ENCODE measurements around the gene DCAF8. TPM values are rescaled to one million over a fixed set of nuclear protein-coding genes. Genes with fewer than 3 reads are reported as not detected.
A peak's percentile ranks its signal among the peaks of the same experiment; 100 is the strongest.

The DCAF8 gene
- total RNA-seq, 1 donor from 2014 or later: 163 TPM

- peaks cover 7% of the 10 kb centered on the region for H3K36me3 Mint-ChIP-seq (ENCODE audit: unreplicated experiment)
- no peaks in the 10 kb centered on the region for H3K27me3 Mint-ChIP-seq (ENCODE audit: unreplicated experiment)
- H3K27ac Mint-ChIP-seq (ENCODE audit: unreplicated experiment): peak overlapping the region; percentile 14
- no peak for TF ChIP-seq CTCF (IDR thresholded peaks at IDR 0.05)
- DNase-seq (ENCODE audit: extremely low spot score, unreplicated experiment): no peak
- peaks cover 20% of the 10 kb centered on the region for H3K4me1 Mint-ChIP-seq (ENCODE audit: unreplicated experiment)
- no peak overlapping the region for H3K4me3 Mint-ChIP-seq (ENCODE audit: unreplicated experiment)
- H3K9me3 Mint-ChIP-seq (ENCODE audit: unreplicated experiment): no peaks in the 10 kb centered on the region
These were observed 11.3 kb downstream of the DCAF8 start for GRCh38 chr1:160251011-160251410.

DNA sequence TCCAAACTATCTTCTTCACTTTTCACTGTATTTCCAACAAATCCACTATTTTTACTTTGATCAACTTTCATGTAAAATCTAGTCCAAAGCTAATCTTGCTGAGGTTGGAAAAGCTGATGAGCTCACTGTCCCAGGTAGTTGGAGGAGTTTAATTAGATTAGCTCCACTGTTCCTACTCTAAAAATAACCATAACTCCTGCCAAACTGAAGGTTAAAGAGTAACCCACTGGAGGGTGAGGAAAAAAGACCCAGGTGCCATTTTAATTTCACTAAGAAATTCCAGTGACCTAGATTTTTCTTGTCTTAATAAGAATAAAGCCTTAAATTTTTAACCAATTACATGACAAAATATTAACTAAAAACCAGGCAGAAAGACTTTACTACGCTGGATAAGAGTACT, 15.3 kb downstream of the DCAF8 start:
- no peaks in the 10 kb centered on the region for H3K9me3 Mint-ChIP-seq (ENCODE audit: unreplicated experiment)
- H3K4me3 Mint-ChIP-seq (ENCODE audit: unreplicated experiment): no peak overlapping the region
- H3K36me3 Mint-ChIP-seq (ENCODE audit: unreplicated experiment): peaks cover 8% of the 10 kb centered on the region
- TF ChIP-seq CTCF (IDR thresholded peaks at IDR 0.05): no peak
- no peak overlapping the region for H3K27ac Mint-ChIP-seq (ENCODE audit: unreplicated experiment)
- peaks cover 39% of the 10 kb centered on the region for H3K4me1 Mint-ChIP-seq (ENCODE audit: unreplicated experiment)
- no peak for DNase-seq (ENCODE audit: extremely low spot score, unreplicated experiment)
- no peaks in the 10 kb centered on the region for H3K27me3 Mint-ChIP-seq (ENCODE audit: unreplicated experiment)

GRCh38 chr1:160245434-160245833, 16.9 kb downstream of the DCAF8 start:
- peaks cover 38% of the 10 kb centered on the region for H3K4me1 Mint-ChIP-seq (ENCODE audit: unreplicated experiment)
- H3K4me3 Mint-ChIP-seq (ENCODE audit: unreplicated experiment): no peak overlapping the region
- TF ChIP-seq CTCF (IDR thresholded peaks at IDR 0.05): no peak
- H3K27me3 Mint-ChIP-seq (ENCODE audit: unreplicated experiment): no peaks in the 10 kb centered on the region
- no peak for DNase-seq (ENCODE audit: extremely low spot score, unreplicated experiment)
- H3K27ac Mint-ChIP-seq (ENCODE audit: unreplicated experiment): peak overlapping the region; percentile 59
- peaks cover 7% of the 10 kb centered on the region for H3K36me3 Mint-ChIP-seq (ENCODE audit: unreplicated experiment)
- no peaks in the 10 kb centered on the region for H3K9me3 Mint-ChIP-seq (ENCODE audit: unreplicated experiment)

- H3K9me3 Mint-ChIP-seq (ENCODE audit: unreplicated experiment): no peaks in the 10 kb centered on the region
- H3K4me1 Mint-ChIP-seq (ENCODE audit: unreplicated experiment): peaks cover 34% of the 10 kb centered on the region
- H3K4me3 Mint-ChIP-seq (ENCODE audit: unreplicated experiment): no peak overlapping the region
- H3K36me3 Mint-ChIP-seq (ENCODE audit: unreplicated experiment): peaks cover 16% of the 10 kb centered on the region
- no peak for DNase-seq (ENCODE audit: extremely low spot score, unreplicated experiment)
- no peak for TF ChIP-seq CTCF (IDR thresholded peaks at IDR 0.05)
- H3K27me3 Mint-ChIP-seq (ENCODE audit: unreplicated experiment): no peaks in the 10 kb centered on the region
- H3K27ac Mint-ChIP-seq (ENCODE audit: unreplicated experiment): peak overlapping the region; percentile 43
These were observed 18.1 kb downstream of the DCAF8 start for GRCh38 chr1:160244209-160244608.

DNA sequence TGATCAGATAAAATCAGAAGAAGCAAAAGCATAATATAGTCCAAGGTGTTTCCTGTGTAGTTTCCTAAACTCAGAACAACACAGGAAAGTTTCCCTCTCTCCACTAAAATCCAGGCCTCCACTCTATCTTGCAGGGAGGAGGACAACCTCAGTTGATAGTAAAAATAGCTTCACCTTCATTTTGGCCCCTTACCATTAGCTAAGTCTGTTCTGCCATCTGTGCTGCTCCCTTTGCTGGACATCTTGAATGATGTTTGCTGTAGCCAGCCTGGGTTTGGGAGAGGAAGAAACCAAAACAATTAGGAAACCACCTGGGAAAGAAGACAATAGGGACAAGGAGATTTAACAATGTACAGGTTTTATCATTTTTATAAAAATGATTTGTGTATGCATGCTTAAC, 18.6 kb downstream of the DCAF8 start:
- Mint-ChIP-seq H3K36me3 (ENCODE audit: unreplicated experiment) (peaks cover 20% of the 10 kb centered on the region), H3K27me3 (ENCODE audit: unreplicated experiment) (no peaks in the 10 kb centered on the region), H3K9me3 (ENCODE audit: unreplicated experiment) (no peaks in the 10 kb centered on the region), H3K4me3 (ENCODE audit: unreplicated experiment) (no peak overlapping the region), H3K27ac (ENCODE audit: unreplicated experiment) (peak overlapping the region; percentile 9), H3K4me1 (ENCODE audit: unreplicated experiment) (peaks cover 34% of the 10 kb centered on the region)
- TF ChIP-seq CTCF (IDR thresholded peaks at IDR 0.05): no peak
- DNase-seq (ENCODE audit: extremely low spot score, unreplicated experiment): no peak
